HG02571 (cell line): ENCODE measurements around the gene ZBTB20.

Experiments used
- ATAC-seq: cut with Tn5 transposase; IDR thresholded peaks from one replicate; pipeline ENCODE4 v1.9.1; 2021; ENCODE audit warnings: mild to moderate bottlenecking, moderate library complexity; ENCODE audit not compliant: unreplicated experiment

ZBTB20 gene

DNA sequence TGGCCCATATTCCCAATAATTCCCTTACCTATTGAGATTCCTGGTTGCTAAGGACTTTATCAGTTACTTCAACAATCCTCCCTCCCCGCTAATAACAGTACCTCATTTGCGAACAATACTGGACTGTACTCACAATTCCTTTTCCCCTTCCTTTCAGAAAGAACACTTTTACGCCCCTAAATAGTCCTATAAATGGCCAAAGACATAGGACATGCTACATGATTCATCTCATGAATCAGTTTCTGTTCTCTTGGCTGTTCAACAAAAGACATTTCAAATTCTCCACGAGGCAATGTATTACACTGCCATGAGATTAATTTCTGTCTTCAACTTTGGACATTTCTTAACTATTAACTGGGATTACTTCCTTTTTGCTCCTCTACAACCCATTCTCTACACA, 588.8 kb downstream of the ZBTB20 start:
- no peak for ATAC-seq

DNA sequence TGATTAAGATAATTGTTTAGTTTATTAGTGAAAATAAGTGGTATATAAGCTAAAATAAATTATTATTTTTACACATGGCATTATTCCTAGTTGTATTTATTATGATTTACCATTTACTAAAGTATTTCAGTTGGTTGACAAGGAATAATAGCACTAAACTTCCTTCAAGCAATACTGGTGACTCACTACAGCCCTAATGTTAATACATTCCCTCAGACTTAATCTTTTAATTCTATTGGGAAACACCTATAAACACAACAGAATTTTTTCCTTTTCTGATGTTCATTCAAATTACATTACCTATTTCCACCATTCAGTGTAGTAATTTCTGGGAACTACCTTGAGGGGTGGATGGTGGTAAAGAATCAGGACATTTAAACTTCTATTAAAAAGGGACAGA, 589.3 kb downstream of the ZBTB20 start:
- no peak for ATAC-seq

DNA sequence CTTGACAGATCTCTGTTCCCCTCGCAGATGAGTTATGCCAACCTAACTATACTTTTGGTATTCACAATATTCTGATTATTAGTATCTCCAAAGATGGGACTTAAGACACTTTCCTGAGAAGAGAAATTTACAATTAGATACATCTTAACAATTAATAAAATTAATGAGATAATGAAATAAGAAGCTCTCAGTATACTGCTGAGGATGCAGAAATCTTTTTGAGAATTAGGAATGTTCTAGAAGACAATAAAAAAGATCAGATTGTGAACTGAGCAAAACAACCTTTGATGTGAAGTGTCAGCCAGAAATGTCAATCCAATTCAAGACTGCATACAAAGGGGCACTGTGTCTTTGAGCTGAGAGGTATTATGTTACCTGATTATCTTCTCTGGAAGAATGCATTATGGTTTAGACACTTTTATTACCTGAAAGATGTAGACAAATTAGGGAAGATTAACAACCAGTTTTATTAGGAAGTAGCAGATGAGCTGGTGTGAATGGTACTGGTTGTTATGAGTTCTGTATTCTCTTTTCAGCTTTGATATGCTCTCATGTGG, 590.4 kb downstream of the ZBTB20 start:
- ATAC-seq: no peak

DNA sequence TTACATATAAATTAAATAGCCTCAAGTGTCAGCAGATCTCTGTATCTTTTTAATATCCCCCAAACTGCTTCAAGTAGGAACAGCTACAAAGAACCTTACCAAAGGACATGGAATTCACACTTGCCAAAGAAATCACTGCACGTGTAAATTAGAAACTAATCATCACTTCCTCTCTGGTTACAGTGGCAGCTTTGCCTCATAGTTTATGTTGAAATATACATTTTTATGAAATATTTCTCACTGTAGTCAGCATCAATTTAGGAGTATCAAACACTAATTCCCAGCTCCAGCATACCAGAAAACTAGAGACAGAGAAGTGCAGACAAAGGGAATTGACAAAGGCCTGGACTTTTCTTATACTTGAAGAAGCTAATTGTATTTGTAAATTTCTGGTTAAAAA, 592.4 kb downstream of the ZBTB20 start:
- no peak for ATAC-seq

DNA sequence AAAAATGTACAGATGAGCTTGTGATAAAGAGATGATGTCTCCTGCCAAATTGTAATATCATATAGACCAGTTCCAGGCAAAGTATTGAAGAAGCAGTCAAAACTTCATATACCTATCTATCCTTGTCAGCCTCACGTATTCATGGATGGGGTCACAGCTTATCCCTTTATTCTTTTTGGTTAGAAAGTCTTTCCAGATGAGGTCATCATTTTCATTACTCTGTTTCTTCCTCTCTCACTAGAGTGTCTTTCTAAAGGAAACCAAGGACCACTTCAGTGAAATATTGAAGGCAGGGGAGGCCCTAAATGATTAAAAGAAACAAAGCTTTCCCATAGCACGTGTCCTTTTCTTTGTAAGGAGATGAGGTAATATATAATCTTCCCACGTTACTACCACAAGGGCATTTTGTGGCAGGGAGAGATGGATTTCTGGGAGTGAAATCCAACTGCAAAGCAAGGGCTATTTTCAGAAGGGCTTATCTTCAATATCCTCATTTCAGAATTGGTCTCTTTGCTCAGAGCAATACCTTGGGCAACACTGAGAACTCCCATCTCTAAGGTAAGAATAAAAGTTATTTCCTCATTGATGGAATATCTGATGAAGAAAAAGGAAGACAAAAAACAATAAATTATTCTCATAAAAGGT, 593.0 kb downstream of the ZBTB20 start:
- ATAC-seq: no peak

DNA sequence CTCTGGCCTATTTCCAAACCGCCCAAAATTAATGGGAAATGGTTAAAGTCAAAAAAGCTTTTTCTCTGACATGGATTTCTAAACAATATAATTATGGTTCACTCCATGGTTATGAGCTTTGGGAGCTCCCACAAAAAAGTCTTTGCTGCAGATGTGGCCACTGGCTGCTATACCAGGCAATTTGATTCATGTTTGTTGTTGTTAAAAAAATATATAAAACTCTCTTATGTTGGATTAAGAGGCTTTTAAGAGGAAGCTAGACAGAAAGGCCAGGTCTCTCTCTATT, 594.6 kb downstream of the ZBTB20 start:
- no peak for ATAC-seq

DNA sequence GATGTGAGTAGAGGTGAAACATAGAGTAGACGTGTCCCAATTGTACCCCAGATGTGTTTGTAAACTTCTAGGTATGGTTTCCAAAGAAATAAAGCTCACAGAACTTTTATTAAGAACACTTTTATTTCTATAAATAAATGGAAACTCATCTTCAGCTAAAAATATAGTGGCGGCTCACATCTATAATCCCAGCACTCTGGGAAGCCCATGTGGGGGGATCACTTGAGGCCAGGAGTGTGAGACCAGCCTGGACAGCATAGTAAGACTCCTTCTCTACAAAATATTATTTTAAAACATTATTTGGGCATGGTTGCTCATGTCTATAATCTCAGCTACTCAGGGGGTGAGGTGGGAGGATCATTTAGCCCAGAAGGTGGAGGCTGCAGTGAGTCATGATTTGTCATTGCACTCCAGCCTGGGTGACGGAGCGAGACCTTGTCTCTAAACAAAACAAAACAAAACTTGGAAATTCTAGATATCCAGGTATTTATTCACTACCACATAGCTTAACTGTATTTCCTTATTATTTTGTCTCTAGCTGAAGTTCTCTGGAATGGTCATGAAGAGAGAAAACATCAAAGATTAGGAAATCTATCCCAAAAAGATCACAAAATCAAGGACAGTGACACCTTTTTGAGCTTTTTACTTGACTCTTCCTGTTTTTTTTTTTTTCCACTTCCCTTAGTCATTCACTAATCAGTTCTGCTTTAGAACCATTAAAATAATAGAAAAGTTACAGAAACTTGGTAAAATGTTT, 595.1 kb downstream of the ZBTB20 start:
- ATAC-seq: no peak

DNA sequence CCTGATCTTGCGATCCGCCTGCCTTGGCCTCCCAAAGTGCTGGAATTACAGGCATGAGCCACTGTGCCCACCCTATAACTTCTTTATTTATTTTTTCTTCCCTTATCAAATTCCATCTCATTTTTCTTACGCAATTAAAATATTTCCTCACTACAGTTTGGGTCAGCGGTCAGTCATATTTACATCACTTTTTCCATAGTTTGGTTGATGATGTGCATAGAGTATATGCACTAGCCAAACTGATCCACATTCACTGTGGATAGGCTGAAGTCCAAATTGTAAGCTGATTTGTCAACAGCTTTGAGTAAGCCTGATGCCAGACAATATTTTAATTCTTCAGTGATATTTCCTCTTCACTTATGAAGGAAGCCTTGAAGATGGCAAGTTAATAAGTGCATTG, 596.9 kb downstream of the ZBTB20 start:
- ATAC-seq: no peak

DNA sequence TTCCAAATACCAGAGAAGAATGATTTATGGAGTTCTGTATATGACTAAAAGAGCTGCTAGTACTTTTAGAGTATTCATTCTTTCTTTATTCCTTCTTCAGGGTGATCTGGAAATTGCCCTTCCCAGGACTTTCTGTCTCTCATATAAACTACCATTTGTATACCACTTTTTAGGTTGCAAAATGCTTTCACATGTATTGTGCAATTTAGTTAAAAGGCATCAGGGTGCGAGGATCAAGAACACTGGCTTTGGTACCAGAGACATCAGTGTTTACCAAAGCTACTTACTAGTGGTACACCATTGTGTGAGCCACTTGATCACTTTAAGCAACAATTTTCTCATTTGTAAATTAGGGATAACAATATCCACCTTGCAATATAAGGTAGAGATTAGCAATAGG, 601.9 kb downstream of the ZBTB20 start:
- ATAC-seq: no peak

DNA sequence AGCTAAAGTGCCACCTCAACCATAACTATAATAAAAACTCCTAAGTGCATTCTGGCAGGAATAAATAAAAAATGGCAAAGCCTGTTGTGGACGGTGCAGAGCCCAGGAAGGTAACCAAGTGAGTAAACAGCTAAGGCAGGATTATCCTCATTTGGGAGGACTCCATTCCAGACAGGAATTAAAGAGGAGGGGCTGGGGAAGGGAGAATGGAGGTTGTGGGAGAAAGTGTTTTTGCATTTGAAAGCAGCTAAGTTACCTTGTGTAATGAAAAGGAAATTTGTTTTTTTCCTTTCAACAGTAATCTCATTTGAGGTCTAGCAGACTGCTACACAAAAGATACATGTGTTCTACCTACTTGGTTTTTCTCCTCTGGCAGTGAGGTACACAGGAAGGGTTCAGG, 604.7 kb downstream of the ZBTB20 start:
- ATAC-seq: no peak

DNA sequence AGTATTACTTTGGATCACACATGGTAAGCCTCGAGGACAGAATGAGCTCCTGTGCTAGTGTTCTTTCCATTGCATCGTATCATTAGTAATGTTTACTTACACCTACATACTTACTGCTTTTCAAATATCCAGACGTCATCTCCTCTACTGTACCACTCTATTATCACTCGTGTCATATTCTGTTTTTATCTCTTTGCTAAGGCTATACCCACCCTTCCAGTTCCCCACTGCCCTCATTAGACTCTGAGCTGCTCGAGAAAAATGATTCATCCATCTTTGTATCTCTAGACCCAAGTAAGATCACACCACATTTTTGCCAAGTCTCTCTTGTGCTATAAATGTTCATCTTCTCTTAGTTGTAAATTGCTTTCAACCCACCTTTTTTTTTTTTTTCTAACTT, 607.6 kb downstream of the ZBTB20 start:
- no peak for ATAC-seq

DNA sequence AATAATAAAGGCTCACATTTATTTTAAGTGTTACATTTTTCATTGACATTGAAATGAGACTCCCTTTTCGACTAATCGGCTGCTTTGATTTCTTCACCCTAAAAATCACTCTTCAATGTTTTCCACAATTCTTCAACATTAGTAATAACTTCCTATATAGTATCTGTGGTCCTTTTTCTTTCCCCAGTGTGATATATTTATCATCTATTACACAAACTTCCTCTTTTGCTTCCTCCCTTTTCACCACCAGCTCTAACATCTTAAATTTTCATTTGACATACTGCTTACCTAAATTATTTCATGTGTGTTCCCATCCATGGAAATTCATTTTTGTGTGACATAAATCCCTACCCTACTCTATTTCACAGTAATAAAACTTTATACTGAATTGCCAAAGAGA, 608.9 kb downstream of the ZBTB20 start:
- ATAC-seq: no peak

DNA sequence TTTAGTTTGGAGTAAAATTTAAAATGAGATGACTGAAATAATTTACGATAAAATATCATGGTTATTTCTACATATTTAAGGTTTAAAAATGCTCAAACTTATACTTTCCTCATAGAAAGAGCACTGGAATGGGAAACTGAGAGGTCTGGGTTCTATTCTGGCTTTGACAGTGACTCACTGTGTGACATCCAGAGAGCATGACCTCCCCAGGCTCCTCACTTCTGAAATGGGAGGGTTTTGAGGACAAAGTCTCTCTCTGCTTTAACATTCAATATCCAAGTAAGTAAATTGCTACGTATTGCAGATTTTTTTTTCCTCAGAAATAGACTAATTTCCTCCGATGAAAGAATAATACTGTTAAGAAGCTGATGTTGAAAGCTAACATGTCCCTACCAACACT, 618.6 kb downstream of the ZBTB20 start:
- no peak for ATAC-seq

DNA sequence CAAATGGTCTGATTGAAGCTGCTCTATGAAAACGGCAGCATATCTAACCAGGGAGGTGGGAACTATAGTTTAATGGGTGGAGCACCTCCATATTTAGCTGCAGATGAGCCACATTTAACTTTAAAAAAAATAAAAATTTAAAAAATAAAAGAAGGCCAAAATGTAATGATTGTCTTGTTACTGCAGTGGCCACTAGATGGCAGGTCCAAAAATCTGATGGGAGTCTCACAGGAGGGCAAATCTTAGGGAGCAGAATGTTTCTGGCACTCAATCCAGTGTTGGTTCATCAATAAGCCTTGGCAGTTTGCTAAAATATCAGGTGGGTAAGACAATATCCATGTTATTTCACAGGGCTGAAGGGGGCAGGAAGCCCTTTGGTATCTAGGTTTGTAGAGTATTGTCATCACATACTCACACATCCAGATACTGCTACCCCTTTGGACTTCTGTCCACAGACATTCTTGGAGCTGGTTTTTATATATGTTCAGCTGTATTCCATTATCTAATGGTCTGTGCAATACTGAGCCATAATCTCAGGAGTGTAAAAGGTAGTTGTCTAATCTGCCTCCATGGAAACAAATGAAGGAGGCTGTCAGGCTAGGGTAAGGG, 619.9 kb downstream of the ZBTB20 start:
- no peak for ATAC-seq

DNA sequence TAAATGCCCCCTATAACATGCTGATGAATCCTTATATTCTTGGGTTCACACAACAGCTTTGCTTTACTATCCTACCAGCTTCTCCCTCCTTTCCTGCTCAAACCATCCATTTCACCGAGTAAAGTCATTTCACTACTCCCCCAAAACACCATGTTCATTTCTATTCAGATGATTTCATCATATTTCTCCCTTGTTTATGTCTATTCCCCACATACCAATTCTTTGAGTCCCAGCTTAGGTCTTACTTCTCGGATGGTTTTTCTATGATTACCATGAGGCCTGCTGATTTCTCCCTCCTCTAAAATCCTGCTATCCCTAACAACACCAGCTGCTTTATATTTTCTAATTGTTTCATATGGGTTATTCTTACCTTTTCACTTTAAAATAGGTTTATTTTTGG, 621.8 kb downstream of the ZBTB20 start:
- no peak for ATAC-seq

DNA sequence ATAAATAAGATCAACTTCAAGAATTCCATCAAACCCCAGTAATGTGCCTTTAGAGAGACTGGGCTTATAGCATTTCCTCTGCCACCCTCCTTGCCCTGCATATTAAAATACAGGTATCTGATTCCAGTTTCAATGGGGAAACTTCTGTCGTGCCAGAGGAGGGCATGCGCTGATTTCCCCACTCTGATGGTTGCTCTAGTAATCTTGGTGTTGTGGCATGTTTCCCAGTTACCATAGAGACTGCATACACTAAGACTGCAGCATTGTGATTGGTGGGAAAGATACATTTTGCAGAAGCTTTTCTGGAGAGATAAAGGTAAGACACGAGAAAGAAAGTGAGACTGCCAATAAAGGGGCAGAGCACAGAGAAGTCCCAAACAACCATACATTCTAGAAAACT, 627.7 kb downstream of the ZBTB20 start:
- ATAC-seq: no peak

DNA sequence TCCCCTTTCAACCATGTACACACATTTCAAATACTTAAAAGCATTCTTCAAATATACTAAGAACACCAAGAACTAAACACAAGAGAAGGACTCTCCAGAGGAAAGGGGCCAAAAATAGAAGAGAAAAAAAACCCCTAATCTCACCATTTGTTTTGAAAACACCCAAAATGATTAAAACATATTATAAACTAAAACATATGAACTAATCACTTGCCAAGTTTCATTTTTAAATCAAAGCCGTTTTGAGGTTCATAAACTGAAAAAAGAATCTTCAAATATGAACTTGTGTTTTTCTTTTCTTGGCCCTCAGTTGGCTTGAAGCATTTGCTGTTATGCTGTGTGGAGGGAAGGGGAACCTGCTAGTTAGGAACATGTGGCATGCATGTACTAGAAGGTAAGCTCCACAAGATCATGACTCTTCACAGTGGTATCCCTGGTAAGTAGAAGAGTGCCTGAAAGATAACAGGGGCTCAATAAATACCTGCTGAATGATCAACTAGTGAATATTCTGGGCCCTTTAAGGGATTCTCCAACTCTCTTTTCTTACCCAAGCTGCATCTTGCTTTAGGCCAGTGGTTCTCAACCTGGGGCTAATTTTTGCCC, 628.8 kb downstream of the ZBTB20 start:
- ATAC-seq: no peak

DNA sequence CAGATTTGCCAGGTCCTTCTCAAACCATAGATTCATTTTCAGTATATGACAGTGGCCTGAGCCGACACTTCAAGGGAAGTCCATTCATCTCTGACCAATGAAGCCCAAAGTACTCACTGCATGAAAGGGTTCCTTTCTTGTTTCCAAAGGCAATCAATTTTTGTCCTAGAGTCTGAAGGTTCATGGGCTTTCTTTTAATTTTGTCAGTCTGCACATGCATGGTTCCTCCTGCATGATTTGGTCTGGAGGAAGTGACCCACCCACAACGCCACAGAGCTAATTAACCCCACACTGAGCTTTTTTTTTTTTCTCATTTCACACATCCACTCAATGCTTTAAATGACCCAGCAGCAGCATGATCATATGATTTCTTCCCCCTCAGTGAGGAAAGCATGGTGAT, 636.9 kb downstream of the ZBTB20 start:
- ATAC-seq: no peak

DNA sequence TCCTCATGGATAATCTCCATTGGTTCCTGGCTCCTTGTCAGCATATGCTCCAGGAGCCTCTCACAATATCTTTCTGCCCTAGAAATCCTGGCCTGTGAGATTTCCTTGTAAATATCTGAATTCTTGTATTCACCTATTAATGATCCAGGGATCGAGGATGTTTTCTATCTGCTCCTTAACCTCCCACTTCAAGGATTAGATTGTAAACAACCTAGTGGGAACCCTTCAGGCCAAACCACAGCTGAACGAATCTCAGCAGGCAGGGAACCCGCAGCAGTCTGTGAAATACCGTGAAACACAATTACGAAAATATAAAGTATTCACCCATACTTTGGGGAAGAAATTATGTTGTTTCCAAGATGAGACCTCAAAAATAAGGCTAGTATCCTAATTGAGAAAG, 637.3 kb downstream of the ZBTB20 start:
- no peak for ATAC-seq

DNA sequence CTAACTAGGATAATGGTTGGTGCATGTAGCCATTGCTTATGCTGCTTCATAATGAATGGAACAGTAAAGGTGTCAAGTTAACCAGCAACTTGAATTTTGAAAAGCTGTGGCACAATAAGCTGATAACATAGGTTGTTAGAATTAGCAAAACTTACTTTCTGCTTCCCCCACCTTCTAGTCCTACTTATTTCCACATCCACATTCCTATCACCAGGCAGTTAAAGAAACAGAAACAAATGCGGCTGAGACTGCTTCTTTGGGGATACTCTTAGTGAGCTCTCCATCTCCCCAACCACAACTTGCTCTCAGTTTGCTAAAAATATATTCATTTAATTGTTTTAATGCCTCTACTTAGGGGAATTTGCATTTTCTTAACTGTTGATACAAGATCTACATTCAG, 638.1 kb downstream of the ZBTB20 start:
- ATAC-seq: no peak

DNA sequence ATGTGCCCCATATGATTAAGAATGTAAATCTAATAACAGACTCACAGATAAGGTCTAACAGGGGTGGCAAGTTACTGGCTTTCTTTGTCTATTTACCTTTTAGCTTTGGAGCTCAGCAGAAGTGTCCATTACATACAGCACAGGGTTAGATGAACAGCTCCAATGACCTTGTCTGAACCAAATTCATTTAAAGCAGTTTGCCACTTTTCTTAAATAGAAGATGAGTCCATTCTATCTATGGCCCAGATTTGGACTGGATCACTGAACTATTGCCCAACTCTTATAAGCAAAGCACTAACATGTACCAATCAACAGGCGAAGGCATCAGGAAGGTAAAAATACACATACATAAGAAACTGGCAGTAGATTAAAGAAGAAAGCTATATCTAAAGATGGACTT, 638.9 kb downstream of the ZBTB20 start:
- ATAC-seq: no peak
